SK-N-SH treated with all-trans-retinoic acid at 6 μM for 48 hours (cell line): ENCODE data around the gene MGST1.

Experiments used
- ARNTL ChIP-seq: fragments of 450-650 bp; formaldehyde crosslinking; IDR thresholded peaks from 2 replicates; pipeline ENCODE4 v1.5.0; 2020; ENCODE audit warnings: low read depth, mild to moderate bottlenecking, moderate library complexity, borderline replicate concordance
- PATZ1 ChIP-seq: fragments of 250-450 bp; sonication (Bioruptor Pico); IDR thresholded peaks from 2 replicates; pipeline ENCODE4 v1.8.0; 2020; ENCODE audit warnings: mild to moderate bottlenecking, moderate library complexity, borderline replicate concordance
- RARB ChIP-seq: fragments of 250-450 bp; sonication (Bioruptor Pico); IDR thresholded peaks from 2 replicates; pipeline ENCODE4 v1.8.0; 2021; ENCODE audit warnings: mild to moderate bottlenecking, moderate library complexity
- TCF4 ChIP-seq: fragments of 250-450 bp; sonication (Bioruptor Pico); IDR thresholded peaks from 2 replicates; pipeline ENCODE4 v1.8.0; 2021; ENCODE audit warnings: mild to moderate bottlenecking, moderate library complexity, borderline replicate concordance
- ZC3H10 ChIP-seq: fragments of 250-450 bp; sonication (Bioruptor Pico); IDR thresholded peaks from 2 replicates; pipeline ENCODE4 v1.5.1; 2021; ENCODE audit warnings: mild to moderate bottlenecking, moderate library complexity
- ZFP30 ChIP-seq: fragments of 450-650 bp; formaldehyde crosslinking; IDR thresholded peaks from 2 replicates; pipeline ENCODE4 v1.5.0; 2022; ENCODE audit warnings: mild to moderate bottlenecking, moderate library complexity
- ZNF8 ChIP-seq: fragments of 450-650 bp; formaldehyde crosslinking; IDR thresholded peaks from 2 replicates; pipeline ENCODE4 v1.5.0; 2020; ENCODE audit warnings: mild to moderate bottlenecking, moderate library complexity

- no peak for TF ChIP-seq PATZ1 (CRISPR knock-in tag)
- TF ChIP-seq RARB (CRISPR knock-in tag): no peak
- no peak for TF ChIP-seq ZFP30
- no peak for TF ChIP-seq TCF4
- TF ChIP-seq ZC3H10 (CRISPR knock-in tag): no peak
- TF ChIP-seq ZNF8: no peak
- no peak for TF ChIP-seq ARNTL (CRISPR knock-in tag)
Observed at GRCh38 chr12:16362550-16362949, 15.1 kb downstream of the MGST1 start.
